OCI-LY1 (cell line): ENCODE data around the gene ZBTB38.

Experiments used
- H2AFZ ChIP-seq: fragments of 200-600 bp; sonication (generic), shearing (Covaris generic); 2 replicates; pipeline ENCODE4 v1.6.0; 2014; ENCODE audit warnings: antibody characterized with exemption, mild to moderate bottlenecking, low read length
- H3F3A ChIP-seq: fragments of 200-600 bp; sonication (generic), shearing (Covaris generic); 2 replicates; pipeline ENCODE4 v1.6.0; 2014; ENCODE audit warnings: mild to moderate bottlenecking, antibody characterized with exemption, low read length, moderate library complexity; ENCODE audit not compliant: insufficient read depth
- H3K27ac ChIP-seq: fragments of 200-600 bp; sonication (generic); 2 replicates; pipeline ENCODE4 v1.5.1; 2014; ENCODE audit warnings: low read length, mixed run types, mild to moderate bottlenecking, low read depth; ENCODE audit not compliant: poor library complexity, severe bottlenecking
- H3K27me3 ChIP-seq: fragments of 200-600 bp; sonication (generic); 2 replicates; pipeline ENCODE4 v1.6.0; 2014; ENCODE audit warnings: antibody characterized with exemption, mild to moderate bottlenecking, low read length, moderate library complexity; ENCODE audit not compliant: insufficient read depth
- H3K36me3 ChIP-seq: fragments of 200-600 bp; sonication (generic); 2 replicates; pipeline ENCODE4 v1.6.1; 2014; ENCODE audit warnings: mild to moderate bottlenecking, antibody characterized with exemption, low read length, moderate library complexity, mixed read lengths; ENCODE audit not compliant: insufficient read depth
- H3K4me1 ChIP-seq: fragments of 200-600 bp; sonication (generic); 2 replicates; pipeline ENCODE4 v1.5.1; 2014; ENCODE audit warnings: mild to moderate bottlenecking, low read length, moderate library complexity; ENCODE audit not compliant: insufficient read depth, severe bottlenecking
- H3K4me2 ChIP-seq: fragments of 200-600 bp; sonication (generic), shearing (Covaris generic); 2 replicates; pipeline ENCODE4 v1.6.1; 2014; ENCODE audit warnings: low read length
- H3K4me3 ChIP-seq: fragments of 200-600 bp; sonication (generic); 2 replicates; pipeline ENCODE4 v1.5.1; 2014; ENCODE audit warnings: low read length, low read depth, mild to moderate bottlenecking, mixed read lengths; ENCODE audit not compliant: poor library complexity, severe bottlenecking
- H3K79me2 ChIP-seq: fragments of 200-600 bp; shearing (Covaris generic); 2 replicates; pipeline ENCODE4 v1.6.1; 2016; ENCODE audit warnings: mixed run types, low read length, mixed read lengths; ENCODE audit not compliant: insufficient read depth
- H3K9ac ChIP-seq: fragments of 200-600 bp; sonication (generic), shearing (Covaris generic); 2 replicates; pipeline ENCODE4 v1.6.1; 2014; ENCODE audit warnings: mild to moderate bottlenecking, low read length, mixed read lengths
- H3K9me2 ChIP-seq: fragments of 200-600 bp; sonication (generic), shearing (Covaris generic); 2 replicates; pipeline ENCODE4 v1.6.1; 2014; ENCODE audit warnings: low read depth, mild to moderate bottlenecking, low read length, mixed read lengths
- H3K9me3 ChIP-seq: fragments of 200-600 bp; shearing (Covaris generic); 2 replicates; pipeline ENCODE4 v1.6.1; 2014; ENCODE audit warnings: low read length, mixed read lengths
- H4K20me1 ChIP-seq: fragments of 200-600 bp; sonication (generic), shearing (Covaris generic); 2 replicates; pipeline ENCODE4 v1.6.0; 2016; ENCODE audit warnings: mild to moderate bottlenecking, low read length; ENCODE audit not compliant: insufficient read depth
- CTCF ChIP-seq: fragments of 200-600 bp; sonication (generic), shearing (Covaris generic); IDR thresholded peaks from 2 replicates; pipeline ENCODE4 v1.5.1; 2017; ENCODE audit warnings: mild to moderate bottlenecking, antibody characterized with exemption, low read length, moderate library complexity, mixed read lengths
- EZH2 ChIP-seq: fragments of 200-600 bp; sonication (generic), shearing (Covaris generic); IDR thresholded peaks from 2 replicates; pipeline ENCODE4 v1.8.0; 2017; ENCODE audit warnings: borderline replicate concordance, mixed run types, mild to moderate bottlenecking, antibody characterized with exemption, low read length, moderate library complexity, mixed read lengths

ZBTB38 gene

GRCh38 chr3:141360888-141361598 lies 7.3 kb upstream of the ZBTB38 start:
- Histone ChIP-seq H3K27ac (no peak overlapping the region), H3K9me3 (peaks cover 4% of the 10 kb centered on the region; the same call in 1 of the 2 replicates), H3K9ac (0 out of 2 replicates have a peak overlapping the region, but pooled peaks have one; percentile 14), H3F3A (no peaks in the 10 kb centered on the region), H3K79me2 (no peaks in the 10 kb centered on the region), H3K9me2 (no peaks in the 10 kb centered on the region), H3K36me3 (no peaks in the 10 kb centered on the region), H3K4me3 (no peak overlapping the region), H3K4me1 (peaks cover 14% of the 10 kb centered on the region), H2AFZ (peak overlapping the region; percentile 50; the same call in 1 of the 2 replicates), H3K27me3 (no peaks in the 10 kb centered on the region), H4K20me1 (no peaks in the 10 kb centered on the region), H3K4me2 (peak overlapping the region; percentile 38)
- peak; percentile 99 for TF ChIP-seq CTCF
- TF ChIP-seq EZH2: no peak

GRCh38 chr3:141362736-141363135 lies 5.6 kb upstream of the ZBTB38 start:
- Histone ChIP-seq H3K27me3 (no peaks in the 10 kb centered on the region), H3K9me2 (no peaks in the 10 kb centered on the region), H3K27ac (no peak overlapping the region), H3F3A (no peaks in the 10 kb centered on the region), H2AFZ (no peak overlapping the region), H3K9ac (no peak overlapping the region), H3K4me1 (peaks cover 16% of the 10 kb centered on the region), H3K79me2 (no peaks in the 10 kb centered on the region), H3K4me3 (no peak overlapping the region), H3K4me2 (no peak overlapping the region), H3K9me3 (peaks cover 4% of the 10 kb centered on the region; the same call in 1 of the 2 replicates), H3K36me3 (no peaks in the 10 kb centered on the region), H4K20me1 (no peaks in the 10 kb centered on the region)
- TF ChIP-seq EZH2 (no peak), CTCF (no peak)

GRCh38 chr3:141365201-141365600 lies 3.1 kb upstream of the ZBTB38 start:
- Histone ChIP-seq H3K4me1 (peaks cover 39% of the 10 kb centered on the region), H3K4me3 (no peak overlapping the region), H3K27me3 (no peaks in the 10 kb centered on the region), H3K36me3 (no peaks in the 10 kb centered on the region), H3K9me2 (no peaks in the 10 kb centered on the region), H3K9ac (no peak overlapping the region), H3K9me3 (peaks cover 4% of the 10 kb centered on the region; the same call in 1 of the 2 replicates), H4K20me1 (no peaks in the 10 kb centered on the region), H3F3A (no peaks in the 10 kb centered on the region), H3K79me2 (no peaks in the 10 kb centered on the region), H3K4me2 (no peak overlapping the region), H3K27ac (no peak overlapping the region), H2AFZ (no peak overlapping the region)
- no peak for TF ChIP-seq CTCF
- TF ChIP-seq EZH2: no peak
